Hepatocyte (in vitro differentiated cells): ENCODE data around the gene CRIM1.

Source experiments
- EZH2 ChIP-seq: fragments of 200-600 bp; sonication (generic); IDR thresholded peaks from 2 replicates; pipeline ENCODE4 v1.6.1; 2016; ENCODE audit warnings: antibody characterized with exemption, mild to moderate bottlenecking, borderline replicate concordance
- TF ChIP-seq, protein P1 (sequence below): fragments of 200-600 bp; sonication (generic); IDR thresholded peaks from 2 replicates; pipeline ENCODE4 v1.5.1; 2016; ENCODE audit warnings: antibody characterized with exemption, mild to moderate bottlenecking; ENCODE audit not compliant: poor library complexity

DNA sequence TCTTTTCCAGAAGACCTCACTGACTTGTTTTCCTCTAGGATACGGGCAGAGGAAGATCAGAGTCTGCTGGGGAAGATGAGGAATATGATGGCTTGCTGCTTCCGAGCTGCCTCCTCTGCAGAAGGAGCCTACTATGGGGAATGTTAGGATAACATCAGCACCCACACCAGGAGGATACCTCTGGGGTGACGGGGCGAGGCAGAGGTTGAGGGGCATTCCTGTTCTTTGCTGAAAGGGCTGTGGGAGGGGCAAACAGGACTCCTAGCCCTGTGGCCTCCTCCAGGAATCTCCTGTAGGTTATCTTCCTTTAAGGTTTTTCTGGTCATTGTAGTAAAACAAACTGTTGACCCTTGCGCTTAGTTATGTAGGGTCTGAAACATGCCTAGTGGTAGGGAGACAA is 102.5 kb downstream of the CRIM1 start:
- TF ChIP-seq, protein P1, sequence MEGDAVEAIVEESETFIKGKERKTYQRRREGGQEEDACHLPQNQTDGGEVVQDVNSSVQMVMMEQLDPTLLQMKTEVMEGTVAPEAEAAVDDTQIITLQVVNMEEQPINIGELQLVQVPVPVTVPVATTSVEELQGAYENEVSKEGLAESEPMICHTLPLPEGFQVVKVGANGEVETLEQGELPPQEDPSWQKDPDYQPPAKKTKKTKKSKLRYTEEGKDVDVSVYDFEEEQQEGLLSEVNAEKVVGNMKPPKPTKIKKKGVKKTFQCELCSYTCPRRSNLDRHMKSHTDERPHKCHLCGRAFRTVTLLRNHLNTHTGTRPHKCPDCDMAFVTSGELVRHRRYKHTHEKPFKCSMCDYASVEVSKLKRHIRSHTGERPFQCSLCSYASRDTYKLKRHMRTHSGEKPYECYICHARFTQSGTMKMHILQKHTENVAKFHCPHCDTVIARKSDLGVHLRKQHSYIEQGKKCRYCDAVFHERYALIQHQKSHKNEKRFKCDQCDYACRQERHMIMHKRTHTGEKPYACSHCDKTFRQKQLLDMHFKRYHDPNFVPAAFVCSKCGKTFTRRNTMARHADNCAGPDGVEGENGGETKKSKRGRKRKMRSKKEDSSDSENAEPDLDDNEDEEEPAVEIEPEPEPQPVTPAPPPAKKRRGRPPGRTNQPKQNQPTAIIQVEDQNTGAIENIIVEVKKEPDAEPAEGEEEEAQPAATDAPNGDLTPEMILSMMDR, result no peak
- TF ChIP-seq EZH2, result no peak
